Adipocyte (in vitro differentiated cells): ENCODE data around the gene NFIA.
A peak's percentile ranks its signal among the peaks of the same experiment; 100 is the strongest.

Source experiments
- DNase-seq: peaks from one replicate; pipeline ENCODE4 v3.0.0-alpha.2; 2015; ENCODE audit warnings: low read depth
- H3K27me3 ChIP-seq: replicated peaks from 2 replicates; pipeline ENCODE4 v1.7.0; 2013; ENCODE audit warnings: mild to moderate bottlenecking, low read length, moderate library complexity; ENCODE audit not compliant: control insufficient read depth, insufficient read depth
- H3K36me3 ChIP-seq: 2 replicates; pipeline ENCODE4 v1.7.0; 2013; ENCODE audit warnings: low read length, mild to moderate bottlenecking, moderate library complexity; ENCODE audit not compliant: control insufficient read depth, insufficient read depth, severe bottlenecking
- H3K4me1 ChIP-seq: 2 replicates; pipeline ENCODE4 v1.7.0; 2013; ENCODE audit warnings: mild to moderate bottlenecking, low read length, moderate library complexity; ENCODE audit not compliant: control insufficient read depth, insufficient read depth
- H3K4me3 ChIP-seq: 2 replicates; pipeline ENCODE4 v1.7.0; 2013; ENCODE audit warnings: mild to moderate bottlenecking, low read length, moderate library complexity
- H3K9ac ChIP-seq: 2 replicates; pipeline ENCODE4 v1.7.0; 2013; ENCODE audit warnings: mild to moderate bottlenecking, low read length, moderate library complexity
- H3K9me3 ChIP-seq: 2 replicates; pipeline ENCODE4 v1.7.0; 2013; ENCODE audit warnings: mild to moderate bottlenecking, low read length, moderate library complexity; ENCODE audit not compliant: control insufficient read depth

NFIA gene

DNA sequence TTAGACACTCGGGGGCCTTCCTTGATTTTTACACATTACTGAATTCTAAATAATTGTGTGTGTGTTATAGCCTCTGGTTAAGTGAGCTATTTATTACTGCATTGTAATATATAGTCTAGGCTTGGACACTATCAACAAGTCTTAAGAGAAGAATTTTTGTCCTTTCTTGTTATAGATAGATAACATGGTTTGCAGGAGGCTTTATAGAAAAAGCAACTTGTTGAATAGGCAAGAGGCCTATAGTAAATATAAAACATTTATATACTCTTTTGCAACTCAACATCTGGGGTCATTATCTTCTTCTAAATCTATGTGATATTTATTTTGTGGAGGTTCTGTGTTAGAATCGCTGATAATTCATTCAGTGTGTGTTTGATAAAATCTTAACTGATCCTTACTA is 293.8 kb downstream of the NFIA start:
- Histone ChIP-seq H3K36me3 (no peaks in the 10 kb centered on the region), H3K9me3 (no peaks in the 10 kb centered on the region), H3K4me3 (no peak overlapping the region), H3K27me3 (no peaks in the 10 kb centered on the region), H3K4me1 (peaks cover 6% of the 10 kb centered on the region), H3K9ac (no peak overlapping the region)
- no peak for DNase-seq

DNA sequence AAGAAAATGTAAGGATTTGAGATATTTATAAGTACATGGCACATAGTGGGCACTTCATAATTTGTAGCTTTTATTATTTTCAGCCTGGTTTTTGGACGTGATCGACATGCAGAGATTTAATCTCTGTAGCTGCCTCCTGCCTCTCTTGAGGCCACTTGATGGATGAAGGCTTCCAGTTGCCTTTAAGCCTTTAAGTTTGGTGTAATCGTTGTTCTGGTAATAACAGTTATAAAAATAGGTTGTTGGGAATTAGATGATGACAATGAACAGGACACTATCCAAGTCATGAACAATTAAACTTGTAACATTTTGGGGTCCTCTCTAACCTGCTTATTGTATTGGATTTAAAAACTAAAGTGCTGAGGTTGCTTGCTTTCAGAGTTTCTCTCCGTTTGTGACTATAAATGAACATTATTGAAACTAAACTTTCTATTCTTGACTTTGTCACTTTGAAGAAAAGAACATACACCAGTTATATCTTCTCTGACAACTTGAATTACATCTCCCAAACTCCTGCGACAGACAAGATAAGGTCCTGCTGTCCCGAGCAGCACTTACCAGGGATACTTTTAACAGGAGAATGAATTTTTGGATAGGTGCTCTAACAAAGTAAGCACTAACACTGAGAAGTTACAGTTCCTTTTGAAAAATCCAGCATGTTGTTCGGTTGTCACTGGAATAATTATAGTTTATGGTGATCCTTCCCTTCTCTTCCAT is 295.0 kb downstream of the NFIA start:
- Histone ChIP-seq H3K27me3 (no peaks in the 10 kb centered on the region), H3K36me3 (no peaks in the 10 kb centered on the region), H3K9ac (no peak overlapping the region), H3K4me3 (no peak overlapping the region), H3K4me1 (peaks cover 4% of the 10 kb centered on the region), H3K9me3 (no peaks in the 10 kb centered on the region)
- no peak for DNase-seq

GRCh38 chr1:61378494-61379180 is 296.3 kb downstream of the NFIA start:
- no peaks in the 10 kb centered on the region for H3K27me3 ChIP-seq
- peaks cover 10% of the 10 kb centered on the region for H3K36me3 ChIP-seq
- no peak overlapping the region for H3K4me3 ChIP-seq
- no peak for DNase-seq
- no peak overlapping the region for H3K9ac ChIP-seq
- no peaks in the 10 kb centered on the region for H3K9me3 ChIP-seq
- peaks cover 3% of the 10 kb centered on the region for H3K4me1 ChIP-seq

GRCh38 chr1:61379693-61380092 is 297.3 kb downstream of the NFIA start:
- no peak for DNase-seq
- peaks cover 20% of the 10 kb centered on the region for H3K36me3 ChIP-seq
- no peak overlapping the region for H3K9ac ChIP-seq
- H3K4me1 ChIP-seq: peaks cover 3% of the 10 kb centered on the region
- no peak overlapping the region for H3K4me3 ChIP-seq
- no peaks in the 10 kb centered on the region for H3K27me3 ChIP-seq
- H3K9me3 ChIP-seq: no peaks in the 10 kb centered on the region

DNA sequence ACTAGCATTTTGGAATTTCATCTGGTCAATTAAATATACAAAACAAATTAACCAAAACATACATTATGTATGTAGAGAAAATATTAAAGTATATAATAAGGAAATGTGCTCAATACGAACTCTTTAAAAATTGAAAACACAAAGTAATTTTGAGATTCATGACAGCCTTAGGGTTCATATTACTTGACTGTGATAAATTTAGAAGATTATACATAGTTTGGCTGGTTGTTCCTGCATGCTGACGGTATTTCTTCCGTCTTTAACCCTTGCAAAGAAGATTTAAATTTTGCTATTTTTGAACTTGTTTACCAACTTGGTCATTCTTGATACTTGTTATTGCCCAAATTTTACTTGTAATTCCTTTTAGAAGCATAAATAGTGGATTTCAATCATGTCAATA is 298.2 kb downstream of the NFIA start:
- DNase-seq: no peak
- no peaks in the 10 kb centered on the region for H3K9me3 ChIP-seq
- H3K9ac ChIP-seq: no peak overlapping the region
- H3K4me1 ChIP-seq: peaks cover 3% of the 10 kb centered on the region
- H3K36me3 ChIP-seq: peaks cover 25% of the 10 kb centered on the region
- H3K27me3 ChIP-seq: no peaks in the 10 kb centered on the region
- no peak overlapping the region for H3K4me3 ChIP-seq

DNA sequence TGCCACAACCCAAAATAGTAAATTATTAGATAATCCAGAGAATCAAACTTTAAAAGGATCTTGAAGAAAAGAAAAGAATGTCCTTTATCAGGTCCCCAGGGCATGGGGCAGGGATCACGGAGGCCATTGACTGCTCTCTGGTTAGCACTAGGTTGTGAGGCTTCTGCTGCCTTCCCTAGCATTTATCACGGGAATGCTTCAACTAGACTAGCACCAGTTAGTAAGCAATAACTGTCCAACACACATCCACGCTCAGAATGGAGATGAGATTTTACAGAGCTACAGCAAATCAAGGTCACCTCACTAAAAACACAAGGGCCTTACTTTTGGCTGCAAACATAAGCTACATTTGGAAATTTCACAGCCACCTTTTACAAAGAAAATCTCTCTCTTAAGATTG is 304.0 kb downstream of the NFIA start:
- no peak for DNase-seq
- H3K9ac ChIP-seq: no peak overlapping the region
- no peak overlapping the region for H3K4me3 ChIP-seq
- H3K27me3 ChIP-seq: no peaks in the 10 kb centered on the region
- peaks cover 5% of the 10 kb centered on the region for H3K4me1 ChIP-seq
- H3K9me3 ChIP-seq: peaks cover 11% of the 10 kb centered on the region
- H3K36me3 ChIP-seq: peaks cover 59% of the 10 kb centered on the region

DNA sequence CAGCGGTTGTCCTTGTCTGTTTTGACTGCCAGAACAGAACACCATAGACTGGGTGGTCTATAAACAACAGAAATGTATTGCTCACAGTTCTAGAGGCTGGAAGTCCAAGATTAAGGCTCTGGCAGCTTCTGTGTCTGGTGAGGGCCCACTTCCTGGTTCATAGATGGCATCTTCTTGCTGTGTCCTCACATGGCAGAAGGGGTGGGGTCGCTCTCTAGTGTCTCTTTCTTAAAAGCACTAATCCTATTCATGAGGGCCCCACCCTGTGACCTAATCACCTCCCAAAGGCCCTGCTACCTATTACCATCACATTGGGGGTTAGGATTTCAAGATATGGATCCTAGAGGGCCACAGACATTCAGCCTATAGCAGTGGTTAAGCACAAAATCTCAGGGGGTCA is 304.4 kb downstream of the NFIA start:
- H3K36me3 ChIP-seq: peaks cover 59% of the 10 kb centered on the region
- no peak overlapping the region for H3K4me3 ChIP-seq
- peaks cover 11% of the 10 kb centered on the region for H3K9me3 ChIP-seq
- DNase-seq: no peak
- H3K4me1 ChIP-seq: peaks cover 5% of the 10 kb centered on the region
- no peak overlapping the region for H3K9ac ChIP-seq
- H3K27me3 ChIP-seq: no peaks in the 10 kb centered on the region

GRCh38 chr1:61387829-61388228 is 305.5 kb downstream of the NFIA start:
- no peaks in the 10 kb centered on the region for H3K27me3 ChIP-seq
- no peak for DNase-seq
- H3K36me3 ChIP-seq: peaks cover 57% of the 10 kb centered on the region
- peaks cover 5% of the 10 kb centered on the region for H3K4me1 ChIP-seq
- no peak overlapping the region for H3K4me3 ChIP-seq
- H3K9me3 ChIP-seq: peaks cover 11% of the 10 kb centered on the region
- H3K9ac ChIP-seq: no peak overlapping the region

- peaks cover 5% of the 10 kb centered on the region for H3K4me1 ChIP-seq
- peak overlapping the region; percentile 7 for H3K4me3 ChIP-seq
- no peaks in the 10 kb centered on the region for H3K27me3 ChIP-seq
- peak; percentile 45 for DNase-seq
- H3K9me3 ChIP-seq: peaks cover 11% of the 10 kb centered on the region
- H3K36me3 ChIP-seq: peaks cover 50% of the 10 kb centered on the region
- H3K9ac ChIP-seq: no peak overlapping the region
Observed at GRCh38 chr1:61388566-61388965, 306.2 kb downstream of the NFIA start.

DNA sequence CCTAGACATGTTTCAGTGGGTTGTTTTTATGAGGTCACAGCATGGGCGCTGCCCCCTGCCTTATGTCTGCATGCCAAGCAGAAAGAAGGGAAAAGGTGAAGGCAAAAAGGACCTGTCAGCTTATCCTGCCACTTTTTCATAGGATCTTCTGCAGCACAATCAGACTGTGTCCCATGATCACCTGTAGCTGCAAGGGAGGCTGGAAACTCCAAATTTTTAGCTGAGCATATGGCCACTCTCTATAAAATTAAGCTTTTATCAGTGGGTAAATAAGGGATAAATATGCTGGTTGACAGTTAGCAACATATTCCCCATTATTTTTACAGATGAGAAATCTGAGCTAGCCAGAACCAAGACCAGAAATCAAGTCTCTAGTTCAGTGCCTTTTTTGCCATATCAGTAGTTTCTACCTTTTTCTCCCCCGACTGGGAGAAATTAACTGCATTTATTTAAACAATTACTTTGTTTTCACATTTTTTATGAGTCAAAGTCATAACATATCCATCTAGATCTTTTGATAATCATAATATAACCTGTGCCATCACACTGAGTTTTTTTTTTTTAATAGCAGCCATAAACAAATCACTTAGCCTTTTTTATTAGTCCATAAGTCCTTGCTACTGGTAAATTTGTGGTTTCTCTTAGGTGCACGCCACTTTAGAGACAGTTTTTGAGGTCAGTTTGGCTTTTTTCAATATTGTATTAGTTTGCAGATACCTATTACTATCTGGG is 307.0 kb downstream of the NFIA start:
- Histone ChIP-seq H3K9ac (no peak overlapping the region), H3K4me3 (peak overlapping the region; percentile 7), H3K36me3 (peaks cover 42% of the 10 kb centered on the region), H3K4me1 (peaks cover 5% of the 10 kb centered on the region), H3K27me3 (no peaks in the 10 kb centered on the region), H3K9me3 (peaks cover 11% of the 10 kb centered on the region)
- DNase-seq: no peak
